Fibroblast of skin of right quadriceps (primary cell): Measurements from ENCODE around the gene PC.

Experiments used
- DNase-seq: peaks from one replicate; pipeline ENCODE4 v3.0.0-alpha.2; 2013

Gene PC

GRCh38 chr11:66864924-66865697, 93.1 kb downstream of the PC start:
- DNase-seq = no peak

- no peak for DNase-seq
These were observed 93.8 kb downstream of the PC start for GRCh38 chr11:66864172-66864901.

GRCh38 chr11:66863428-66864125, 94.6 kb downstream of the PC start:
- DNase-seq = no peak

- DNase-seq = no peak
These were observed 95.6 kb downstream of the PC start for GRCh38 chr11:66862559-66863037.

GRCh38 chr11:66861774-66862558, 96.2 kb downstream of the PC start:
- DNase-seq = no peak

- DNase-seq = no peak
These were observed 97.0 kb downstream of the PC start for GRCh38 chr11:66861038-66861773.

GRCh38 chr11:66860449-66860831, 97.7 kb downstream of the PC start:
- DNase-seq = no peak

- no peak for DNase-seq
These were observed 98.3 kb downstream of the PC start for GRCh38 chr11:66859686-66860448.

- no peak for DNase-seq
These were observed 99.1 kb downstream of the PC start for GRCh38 chr11:66858939-66859685.

GRCh38 chr11:66858186-66858938, 99.8 kb downstream of the PC start:
- DNase-seq = no peak

GRCh38 chr11:66857927-66858185, 100.3 kb downstream of the PC start:
- no peak for DNase-seq

- DNase-seq = no peak
These were observed 100.8 kb downstream of the PC start for GRCh38 chr11:66857234-66857926.

- DNase-seq = no peak
These were observed 101.5 kb downstream of the PC start, which contains the start of gene LRFN4 for GRCh38 chr11:66856496-66857233. Gene LRFN4, plus strand, starts transcription at chr11:66857064. Its CDS starts 681 bp downstream, at chr11:66857745.

- DNase-seq = peak; percentile 93
These were observed 102.3 kb downstream of the PC start for GRCh38 chr11:66855574-66856495.

- DNase-seq = no peak
These were observed 103.4 kb downstream of the PC start for GRCh38 chr11:66854729-66855211.

- no peak for DNase-seq
These were observed 103.9 kb downstream of the PC start for GRCh38 chr11:66854231-66854661.
